ENCODE results near the gene MT1B.

The MT1B gene

GRCh38 chr16:56651586-56651985 is at the start of gene MT1B:
Gene MT1B (plus strand): TSS chr16:56651886. CDS start chr16:56651954, 68 bp downstream.
- Histone ChIP-seq H4K20me1 (ENCODE audit: insufficient read depth, low read length) (no peaks in the 10 kb centered on the region), H3K27ac (ENCODE audit: low read length) (no peak within 1 kb of the TSS), H3K4me2 (ENCODE audit: low read length) (no peak within 1 kb of the TSS), H3K9me3 (ENCODE audit: insufficient read depth, low read length) (no peaks in the 10 kb centered on the region), H3K27me3 (ENCODE audit: low read depth, low read length) (peaks cover 28% of the 10 kb centered on the region), H2AFZ (ENCODE audit: low read depth, low read length) (no peak within 1 kb of the TSS), H3K4me1 (ENCODE audit: low read length) (peaks cover 2% of the 10 kb centered on the region; the same call in 1 of the 2 replicates), H3K36me3 (replicated peaks; ENCODE audit: low read depth, low read length) (no peaks in the 10 kb centered on the region), H3K9ac (ENCODE audit: low read length) (no peak within 1 kb of the TSS), H3K4me3 (ENCODE audit: low read length) (no peak within 1 kb of the TSS), H3K79me2 (ENCODE audit: low read length) (no peaks in the 10 kb centered on the region)
- TF ChIP-seq EZH2phosphoT487 (IDR thresholded peaks at IDR 0.05; ENCODE audit: low read depth): no peak
- no peak for TF ChIP-seq CTCF (IDR thresholded peaks at IDR 0.05; ENCODE audit: low read depth, low read length)

- Histone ChIP-seq H3K4me3 (ENCODE audit: low read length) (no peak overlapping the region), H3K27me3 (ENCODE audit: low read depth, low read length) (0 out of 2 replicates have a peak, but pooled peaks cover 8% of the 10 kb centered on the region), H3K4me2 (ENCODE audit: low read length) (no peak overlapping the region), H4K20me1 (ENCODE audit: insufficient read depth, low read length) (no peaks in the 10 kb centered on the region), H3K36me3 (replicated peaks; ENCODE audit: low read depth, low read length) (no peaks in the 10 kb centered on the region), H3K27ac (ENCODE audit: low read length) (no peak overlapping the region), H3K9ac (ENCODE audit: low read length) (no peak overlapping the region), H3K9me3 (ENCODE audit: insufficient read depth, low read length) (no peaks in the 10 kb centered on the region), H2AFZ (ENCODE audit: low read depth, low read length) (no peak overlapping the region), H3K79me2 (ENCODE audit: low read length) (no peaks in the 10 kb centered on the region), H3K4me1 (ENCODE audit: low read length) (peaks cover 9% of the 10 kb centered on the region)
- TF ChIP-seq EZH2phosphoT487 (IDR thresholded peaks at IDR 0.05; ENCODE audit: low read depth): no peak
- TF ChIP-seq CTCF (IDR thresholded peaks at IDR 0.05; ENCODE audit: low read depth, low read length): peak; percentile 23
Observed at GRCh38 chr16:56603589-56603988, 48.1 kb upstream of the MT1B start.

- H3K9me3 ChIP-seq (ENCODE audit: insufficient read depth, low read length): no peaks in the 10 kb centered on the region
- no peaks in the 10 kb centered on the region for H3K36me3 ChIP-seq (replicated peaks; ENCODE audit: low read depth, low read length)
- 0 out of 2 replicates have a peak, but pooled peaks cover 8% of the 10 kb centered on the region for H3K27me3 ChIP-seq (ENCODE audit: low read depth, low read length)
- no peak overlapping the region for H3K9ac ChIP-seq (ENCODE audit: low read length)
- peaks cover 15% of the 10 kb centered on the region for H3K4me1 ChIP-seq (ENCODE audit: low read length)
- no peak overlapping the region for H3K27ac ChIP-seq (ENCODE audit: low read length)
- TF ChIP-seq CTCF (IDR thresholded peaks at IDR 0.05; ENCODE audit: low read depth, low read length) (no peak), EZH2phosphoT487 (IDR thresholded peaks at IDR 0.05; ENCODE audit: low read depth) (no peak)
- H3K4me2 ChIP-seq (ENCODE audit: low read length): no peak overlapping the region
- H4K20me1 ChIP-seq (ENCODE audit: insufficient read depth, low read length): no peaks in the 10 kb centered on the region
- no peaks in the 10 kb centered on the region for H3K79me2 ChIP-seq (ENCODE audit: low read length)
- no peak overlapping the region for H2AFZ ChIP-seq (ENCODE audit: low read depth, low read length)
- no peak overlapping the region for H3K4me3 ChIP-seq (ENCODE audit: low read length)
Observed at GRCh38 chr16:56604966-56605365, 46.7 kb upstream of the MT1B start.

GRCh38 chr16:56605475-56605874 is 46.2 kb upstream of the MT1B start:
- H3K36me3 ChIP-seq (replicated peaks; ENCODE audit: low read depth, low read length): no peaks in the 10 kb centered on the region
- no peak overlapping the region for H3K4me2 ChIP-seq (ENCODE audit: low read length)
- peaks cover 17% of the 10 kb centered on the region for H3K4me1 ChIP-seq (ENCODE audit: low read length)
- no peak overlapping the region for H3K9ac ChIP-seq (ENCODE audit: low read length)
- H4K20me1 ChIP-seq (ENCODE audit: insufficient read depth, low read length): no peaks in the 10 kb centered on the region
- H2AFZ ChIP-seq (ENCODE audit: low read depth, low read length): no peak overlapping the region
- no peak overlapping the region for H3K27ac ChIP-seq (ENCODE audit: low read length)
- H3K79me2 ChIP-seq (ENCODE audit: low read length): no peaks in the 10 kb centered on the region
- TF ChIP-seq CTCF (IDR thresholded peaks at IDR 0.05; ENCODE audit: low read depth, low read length) (no peak), EZH2phosphoT487 (IDR thresholded peaks at IDR 0.05; ENCODE audit: low read depth) (no peak)
- no peaks in the 10 kb centered on the region for H3K9me3 ChIP-seq (ENCODE audit: insufficient read depth, low read length)
- H3K4me3 ChIP-seq (ENCODE audit: low read length): no peak overlapping the region
- 0 out of 2 replicates have a peak, but pooled peaks cover 8% of the 10 kb centered on the region for H3K27me3 ChIP-seq (ENCODE audit: low read depth, low read length)

Data from OCI-LY3 (cell line).